Measurements from ENCODE around the gene ECE1.

GRCh38 chr1:21331752-21332478 lies 41.7 kb upstream of the ECE1 start:
- TF ChIP-seq, protein P1, sequence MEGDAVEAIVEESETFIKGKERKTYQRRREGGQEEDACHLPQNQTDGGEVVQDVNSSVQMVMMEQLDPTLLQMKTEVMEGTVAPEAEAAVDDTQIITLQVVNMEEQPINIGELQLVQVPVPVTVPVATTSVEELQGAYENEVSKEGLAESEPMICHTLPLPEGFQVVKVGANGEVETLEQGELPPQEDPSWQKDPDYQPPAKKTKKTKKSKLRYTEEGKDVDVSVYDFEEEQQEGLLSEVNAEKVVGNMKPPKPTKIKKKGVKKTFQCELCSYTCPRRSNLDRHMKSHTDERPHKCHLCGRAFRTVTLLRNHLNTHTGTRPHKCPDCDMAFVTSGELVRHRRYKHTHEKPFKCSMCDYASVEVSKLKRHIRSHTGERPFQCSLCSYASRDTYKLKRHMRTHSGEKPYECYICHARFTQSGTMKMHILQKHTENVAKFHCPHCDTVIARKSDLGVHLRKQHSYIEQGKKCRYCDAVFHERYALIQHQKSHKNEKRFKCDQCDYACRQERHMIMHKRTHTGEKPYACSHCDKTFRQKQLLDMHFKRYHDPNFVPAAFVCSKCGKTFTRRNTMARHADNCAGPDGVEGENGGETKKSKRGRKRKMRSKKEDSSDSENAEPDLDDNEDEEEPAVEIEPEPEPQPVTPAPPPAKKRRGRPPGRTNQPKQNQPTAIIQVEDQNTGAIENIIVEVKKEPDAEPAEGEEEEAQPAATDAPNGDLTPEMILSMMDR (IDR thresholded peaks at IDR 0.05), result no peak
- no peak for TF ChIP-seq POLR2A (IDR thresholded peaks at IDR 0.05)

Data from uterus (tissue), 2 donors.